HG02610 (cell line): ENCODE data around the gene CAPZB.

ENCODE experiments used
- ATAC-seq: cut with Tn5 transposase; IDR thresholded peaks from one replicate; pipeline ENCODE4 v1.9.1; 2021; ENCODE audit warnings: mild to moderate bottlenecking, moderate library complexity; ENCODE audit not compliant: unreplicated experiment

The CAPZB gene

DNA sequence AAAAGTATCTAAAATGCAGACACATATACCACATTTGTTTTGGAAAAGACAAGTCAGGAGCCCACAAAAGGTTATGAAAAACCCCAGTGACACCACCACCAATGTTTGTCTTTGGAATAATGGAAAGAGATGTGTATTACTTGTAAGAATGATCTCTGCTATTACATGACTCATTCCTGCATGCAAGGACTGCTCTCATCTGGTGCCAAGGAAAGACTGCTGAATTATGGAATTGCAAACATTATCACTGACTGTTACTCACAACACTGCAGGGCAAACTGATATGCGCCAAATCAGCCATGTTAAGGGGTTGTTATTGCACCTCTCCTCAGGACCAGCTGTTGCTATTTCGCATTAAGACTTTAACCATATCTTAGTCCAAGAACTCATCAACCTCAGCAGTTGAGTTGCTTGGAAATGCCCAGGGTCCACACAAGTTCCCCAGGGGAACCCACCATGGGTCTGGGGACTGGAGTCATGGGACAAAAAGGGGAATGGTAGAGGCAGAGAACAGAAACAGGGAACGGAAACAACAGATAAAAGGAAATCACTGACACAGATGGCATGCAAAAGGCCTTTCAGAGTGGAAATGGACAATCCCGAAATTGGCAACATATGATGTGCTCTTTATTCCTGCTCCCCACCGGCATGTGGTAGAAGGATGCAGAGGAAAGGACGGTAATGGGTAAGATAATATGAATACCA is 34.4 kb downstream of the CAPZB start:
- no peak for ATAC-seq

DNA sequence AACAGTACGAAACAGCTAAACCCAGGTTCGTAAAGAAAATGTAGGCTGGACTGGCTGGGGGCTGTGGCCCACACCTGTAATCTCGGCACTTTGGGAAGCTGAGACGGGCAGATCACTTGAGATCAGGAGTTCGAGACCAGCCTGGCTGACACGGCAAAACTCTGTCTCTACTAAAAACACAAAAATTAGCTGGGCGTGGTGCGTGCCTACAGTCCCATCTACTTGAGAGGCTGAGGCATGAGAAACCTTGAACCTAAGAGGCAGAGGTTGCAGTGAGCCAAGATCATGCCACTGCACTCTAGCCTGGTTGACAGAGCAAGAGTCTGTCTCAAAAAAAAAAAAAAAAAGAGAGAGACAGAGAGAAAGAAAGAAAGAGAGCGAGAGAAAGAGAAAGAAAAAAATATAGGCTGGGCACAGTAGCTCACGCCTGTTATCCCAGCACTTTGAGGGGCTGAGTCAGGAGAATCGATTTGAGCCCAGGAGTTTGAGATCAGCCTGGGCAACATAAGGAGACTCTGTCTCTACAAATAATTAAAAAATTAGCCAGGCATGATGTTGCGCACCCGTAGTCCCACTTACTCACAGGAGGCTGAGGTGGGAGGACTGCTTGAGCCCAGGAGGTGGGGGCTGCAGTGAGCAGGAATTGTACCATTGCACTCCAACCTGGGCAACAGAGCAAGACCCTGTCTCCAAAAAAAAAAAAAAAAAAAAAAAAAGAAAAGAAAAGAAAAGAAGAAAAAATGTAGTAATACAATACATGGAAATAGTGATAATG is 35.7 kb downstream of the CAPZB start:
- ATAC-seq = no peak

DNA sequence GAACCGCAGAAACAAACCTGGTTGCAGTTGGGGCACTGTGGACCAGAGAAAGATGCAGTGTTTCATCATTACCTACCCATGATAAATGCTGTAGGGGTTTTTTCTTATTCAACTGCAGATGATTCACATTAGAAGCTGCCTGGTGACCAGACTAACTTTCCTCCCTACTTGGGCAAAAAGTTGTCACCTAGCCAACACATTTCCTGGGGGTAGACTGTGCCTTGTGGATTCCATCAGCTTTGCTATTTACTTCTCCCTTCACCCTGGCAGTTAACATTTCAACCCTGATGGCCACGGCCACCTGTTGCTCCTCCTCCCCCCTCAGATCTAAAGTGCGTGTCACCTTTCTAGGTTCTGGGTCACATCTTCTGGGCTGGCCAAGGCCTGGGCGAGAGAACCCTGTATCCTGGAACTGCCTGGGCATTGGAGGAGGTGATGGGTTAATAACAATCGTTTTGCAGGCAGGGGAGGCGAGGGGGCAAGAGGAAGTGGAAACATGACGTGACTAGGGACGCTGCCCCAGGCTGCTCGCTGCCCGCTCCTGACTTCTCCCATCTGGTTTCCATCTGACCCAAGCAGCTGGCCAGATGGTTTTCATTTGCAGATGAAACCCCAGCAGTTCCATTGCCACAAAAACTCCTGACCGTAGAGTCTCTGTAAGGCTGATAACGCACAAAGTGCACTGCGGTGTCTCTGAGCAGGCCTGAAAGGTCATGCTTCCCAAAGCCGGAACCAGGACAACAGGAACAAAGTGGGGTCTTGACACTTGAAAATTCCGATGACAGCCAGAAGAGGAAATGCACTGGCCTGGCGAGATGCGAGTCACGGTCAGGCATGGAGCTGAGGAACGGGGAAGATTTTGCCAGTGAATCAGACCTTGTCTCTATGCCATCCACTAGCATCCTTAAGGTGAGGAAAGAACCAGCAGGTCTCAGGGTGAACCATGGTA is 36.6 kb downstream of the CAPZB start:
- no peak for ATAC-seq

DNA sequence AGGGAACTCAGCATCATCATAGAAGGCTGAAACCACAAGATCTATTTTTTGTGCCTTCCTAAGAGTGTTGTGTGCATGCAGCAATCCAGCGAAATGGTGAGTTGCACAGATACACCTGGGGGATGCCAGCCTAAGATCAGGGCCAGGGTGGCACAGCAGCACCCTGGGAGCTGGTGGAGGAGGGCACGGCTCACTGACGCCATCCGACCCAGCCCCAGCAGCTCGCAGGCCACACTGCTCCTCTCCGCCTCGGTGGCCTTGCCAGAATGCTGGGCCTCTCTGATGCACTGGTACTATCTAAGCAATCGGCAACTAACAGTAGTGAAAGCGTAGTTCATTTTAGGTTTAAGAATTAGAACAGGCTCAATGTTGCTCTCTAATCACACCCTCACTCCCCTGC is 37.8 kb downstream of the CAPZB start:
- no peak for ATAC-seq

DNA sequence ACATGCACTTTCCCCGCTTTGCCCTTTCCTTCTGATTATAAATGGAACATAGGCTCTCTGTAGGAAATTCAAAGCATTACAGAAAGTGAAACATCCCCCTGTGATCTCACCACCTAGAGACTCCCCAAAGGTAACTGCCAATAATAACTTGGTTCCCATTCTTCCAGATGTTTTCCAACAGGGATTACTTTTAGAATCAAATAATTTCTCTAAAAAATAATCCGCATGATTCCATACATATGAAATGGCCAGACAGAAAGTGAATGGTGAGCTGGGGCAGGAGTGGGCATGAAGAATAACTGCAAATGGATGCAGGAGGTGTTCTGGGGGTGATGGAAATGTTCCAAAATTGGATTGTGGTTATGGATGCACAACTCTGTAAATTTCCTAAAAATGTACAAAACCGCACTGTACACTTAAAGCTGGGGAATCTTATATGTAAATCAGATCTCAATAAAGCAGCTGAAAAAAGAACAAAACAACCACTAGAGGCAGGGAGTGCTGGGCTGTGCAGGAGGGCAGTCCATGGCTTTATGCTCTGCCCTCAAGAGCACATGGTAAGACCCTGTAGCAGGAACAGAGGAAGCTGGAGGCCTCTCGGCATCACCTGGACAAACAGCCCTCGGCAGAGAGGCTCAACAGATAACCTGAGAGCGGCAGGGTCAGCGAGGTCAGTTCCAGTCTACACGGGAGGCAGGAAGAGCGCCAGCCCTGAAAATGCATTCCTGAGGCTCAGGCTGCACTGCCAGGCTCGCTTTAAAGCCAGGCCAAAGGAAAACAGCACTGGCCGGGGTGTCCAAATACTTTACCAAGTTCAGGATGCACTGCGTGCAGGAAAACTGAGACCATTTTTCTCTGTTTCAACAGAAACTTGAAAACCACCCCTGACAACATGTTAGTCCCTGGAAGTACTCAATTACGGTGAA is 39.7 kb downstream of the CAPZB start:
- ATAC-seq = no peak

DNA sequence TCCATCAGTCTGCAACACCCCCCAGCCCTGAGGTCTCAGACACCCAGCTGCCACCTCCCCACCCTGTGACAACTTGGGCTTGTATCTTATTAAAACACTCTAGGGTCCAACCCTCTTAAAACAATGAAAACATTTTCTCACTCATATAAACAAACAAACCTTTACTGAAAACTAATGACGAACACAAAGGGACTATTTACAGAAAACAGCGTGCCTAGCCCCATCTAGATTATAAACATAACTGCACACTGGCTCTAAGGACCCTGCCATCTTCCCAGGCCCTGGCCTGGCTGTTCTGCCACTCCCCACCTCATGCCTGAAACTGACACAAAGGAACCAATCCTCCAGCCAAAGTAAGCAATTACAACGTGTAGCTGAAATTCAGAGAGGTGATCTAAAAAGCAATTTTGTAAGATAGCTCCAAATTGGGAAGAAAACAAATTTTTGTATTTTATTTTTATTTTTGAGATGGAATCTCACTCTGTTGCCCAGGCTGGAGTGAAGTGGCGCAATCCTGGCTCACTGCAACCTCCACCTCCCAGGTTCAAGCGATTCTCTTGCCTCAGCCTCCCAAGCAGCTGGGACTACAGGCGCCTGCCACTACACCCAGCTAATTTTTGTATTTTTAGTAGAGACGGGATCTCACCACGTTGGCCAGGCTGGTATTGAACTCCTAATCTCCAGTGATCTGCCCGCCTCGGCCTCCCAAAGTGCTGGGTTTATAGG is 40.9 kb downstream of the CAPZB start:
- no peak for ATAC-seq

DNA sequence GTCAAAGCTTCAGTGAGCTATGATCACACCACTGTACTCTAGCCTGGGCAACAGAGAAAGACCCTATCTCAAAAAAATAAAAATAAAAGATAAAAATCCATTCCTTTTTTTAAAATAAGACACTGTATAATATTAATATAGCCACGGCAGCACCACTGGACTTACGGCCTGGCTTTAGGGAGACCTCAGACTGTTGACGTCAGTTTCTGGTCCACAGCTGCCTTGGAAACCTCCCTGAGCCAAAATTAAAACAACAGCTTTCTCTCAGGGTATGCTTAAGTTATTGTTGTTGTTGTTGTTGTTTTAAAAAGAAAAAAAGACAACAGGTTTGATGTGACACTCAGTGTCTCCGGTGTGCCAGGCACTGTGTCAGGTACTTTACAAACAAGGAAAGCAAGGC is 42.0 kb downstream of the CAPZB start:
- no peak for ATAC-seq

DNA sequence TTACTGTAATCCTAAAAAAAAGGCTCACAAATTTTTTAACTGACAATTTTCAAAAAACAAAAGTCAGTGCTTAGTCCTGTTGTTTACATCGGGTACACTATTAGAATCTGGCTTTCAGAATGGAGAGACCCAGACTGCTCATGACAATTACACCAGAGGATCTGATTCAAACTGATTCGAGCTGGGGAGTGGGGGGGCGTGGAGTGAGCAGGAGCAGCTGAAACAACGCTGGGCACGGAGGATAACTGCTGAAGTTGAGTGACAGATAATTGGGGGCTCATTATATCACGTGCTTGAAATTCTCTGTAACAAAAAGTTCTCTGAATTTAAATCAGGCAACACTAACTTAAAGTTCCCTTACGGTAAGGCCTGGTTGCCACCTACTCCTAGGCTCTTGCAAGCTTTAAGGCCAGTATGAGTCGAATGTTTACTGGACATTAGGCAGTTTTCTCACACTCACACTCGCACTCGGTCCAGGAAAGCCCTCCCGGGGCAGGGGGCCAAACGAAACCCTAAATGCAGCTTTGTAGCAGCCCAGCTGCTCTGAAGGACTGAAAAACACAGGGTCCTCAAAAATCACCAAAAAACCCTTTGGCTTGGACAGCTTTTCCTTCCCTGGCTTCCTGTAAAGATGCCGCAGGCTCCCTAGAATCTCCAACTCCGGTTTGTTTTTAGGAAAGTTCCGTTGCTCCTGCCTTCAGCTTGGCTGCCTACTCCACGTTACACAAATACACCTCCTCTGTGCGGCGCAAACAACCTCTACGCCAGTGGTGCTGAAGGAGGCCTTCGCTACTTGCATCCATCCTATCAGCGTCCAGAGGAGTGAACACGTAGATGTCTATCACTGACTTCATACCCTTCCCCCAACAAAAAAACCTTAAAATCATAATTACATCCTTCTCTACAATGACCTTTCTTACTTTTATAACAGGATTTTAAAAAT is 42.9 kb downstream of the CAPZB start:
- no peak for ATAC-seq

DNA sequence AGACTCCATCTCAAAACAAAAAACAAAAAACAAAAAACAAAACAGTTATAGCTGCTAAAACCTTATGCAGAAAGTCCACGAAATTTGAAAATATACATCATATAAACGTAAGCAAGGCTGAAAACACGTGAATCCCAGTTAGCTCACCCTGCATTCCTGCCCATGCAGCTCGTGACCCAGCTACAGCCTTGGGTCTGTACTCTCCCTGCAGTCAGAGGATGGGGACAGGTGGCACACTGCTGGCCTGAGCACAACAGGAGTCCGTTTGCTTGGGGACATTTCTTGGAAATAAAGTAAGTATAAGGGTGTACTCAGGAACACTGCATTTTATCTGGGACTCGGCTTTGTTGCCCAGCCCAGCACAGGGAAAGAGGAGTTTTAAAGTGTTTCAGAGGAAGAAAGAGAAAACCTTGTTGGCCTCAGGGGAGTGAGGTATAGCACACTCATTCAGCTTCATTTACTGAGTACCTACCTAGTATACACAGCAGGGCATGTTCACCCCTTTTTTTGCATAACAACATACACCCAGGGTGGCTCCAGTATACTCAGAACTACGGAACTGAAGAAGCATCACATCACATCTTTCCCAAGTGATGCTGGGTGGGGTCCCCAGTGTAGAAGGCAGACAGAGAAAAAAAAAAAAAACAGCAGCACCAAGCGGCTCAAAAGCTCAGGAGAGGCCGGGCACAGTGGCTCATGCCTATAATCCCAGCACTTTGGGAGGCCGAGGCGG is 44.1 kb downstream of the CAPZB start:
- no peak for ATAC-seq

DNA sequence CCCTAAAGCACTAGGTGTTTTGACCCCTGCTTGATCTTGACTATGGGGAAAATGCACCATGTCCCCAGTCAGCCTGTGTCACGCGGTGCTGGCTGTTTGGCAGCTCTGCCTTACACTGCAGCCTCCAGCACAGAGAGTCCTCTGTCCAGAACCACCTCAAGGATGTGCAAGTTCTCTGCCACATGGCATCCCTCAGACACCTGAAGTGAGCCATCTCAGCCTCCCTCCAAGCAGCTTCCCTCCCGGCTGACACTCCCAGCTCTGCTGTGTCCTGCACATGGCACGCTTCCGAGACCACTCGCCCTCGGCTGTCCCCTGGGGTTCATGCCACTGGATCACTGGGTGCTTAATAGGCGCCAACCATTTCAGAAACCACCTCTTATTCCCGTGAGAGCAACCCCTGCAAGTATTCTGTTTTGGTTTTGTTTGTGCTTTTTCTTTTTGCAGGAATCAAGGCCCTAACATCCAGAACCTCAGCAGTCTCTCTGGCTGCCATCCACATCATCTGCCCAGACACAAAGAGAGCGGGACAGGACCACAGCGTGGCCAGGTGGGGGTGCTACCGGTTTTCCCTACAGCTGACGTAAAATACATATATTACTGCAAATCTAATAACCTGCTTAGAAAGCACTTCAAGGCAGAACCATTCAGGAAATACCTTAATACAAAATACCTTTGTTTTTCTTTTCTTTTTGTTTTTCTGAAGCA is 45.7 kb downstream of the CAPZB start:
- no peak for ATAC-seq

DNA sequence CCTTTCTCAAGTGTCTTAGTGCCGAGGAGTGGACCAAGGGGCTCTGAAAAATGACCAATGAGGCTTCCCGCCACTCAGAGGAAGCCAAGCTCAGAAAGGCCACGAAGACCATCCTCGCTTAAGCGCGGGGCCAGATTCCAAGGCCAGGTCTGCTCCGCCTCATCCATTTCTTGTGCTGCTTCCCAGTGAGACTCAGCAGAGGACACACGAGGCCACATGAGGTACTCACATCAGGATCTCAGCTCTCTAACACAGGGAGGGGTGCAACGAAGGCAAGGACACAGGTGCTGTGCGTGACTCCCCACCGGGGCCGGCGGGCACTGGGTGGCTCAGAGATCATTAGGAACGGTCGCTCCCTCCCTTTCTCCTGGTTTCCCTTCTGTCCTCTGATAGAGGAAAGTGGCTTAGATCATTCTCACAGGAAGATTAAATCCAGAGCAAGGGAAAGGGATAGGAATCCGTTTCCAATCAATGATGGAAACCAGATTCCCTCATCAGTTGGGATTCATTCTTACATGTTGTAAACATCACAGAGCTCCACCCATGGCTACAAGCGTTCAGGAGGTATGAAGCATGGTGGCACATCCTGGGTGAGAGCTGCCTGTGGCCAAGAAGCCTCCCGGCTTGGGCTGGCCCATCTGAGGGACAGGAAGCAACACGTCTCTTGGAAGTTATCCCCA is 46.7 kb downstream of the CAPZB start:
- no peak for ATAC-seq

DNA sequence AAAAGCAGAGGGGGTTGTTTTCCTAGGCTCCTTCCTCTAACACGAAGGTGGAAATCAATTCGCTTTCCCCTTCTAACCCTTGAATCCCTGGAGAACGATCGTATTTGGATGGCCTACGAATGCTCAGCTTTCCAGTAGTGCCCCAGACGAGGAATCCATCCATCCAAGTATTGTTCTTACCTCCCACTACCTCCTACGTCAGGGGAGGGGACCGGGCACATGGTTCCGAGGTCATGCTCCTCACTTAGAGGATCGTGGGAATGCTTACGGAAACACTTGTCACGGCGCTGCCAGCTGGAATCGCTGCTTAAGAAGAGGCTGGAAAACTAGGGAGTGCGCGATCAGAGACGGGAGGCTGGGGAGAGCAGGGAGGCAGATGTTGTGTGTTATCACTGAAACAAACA is 47.4 kb downstream of the CAPZB start:
- no peak for ATAC-seq

DNA sequence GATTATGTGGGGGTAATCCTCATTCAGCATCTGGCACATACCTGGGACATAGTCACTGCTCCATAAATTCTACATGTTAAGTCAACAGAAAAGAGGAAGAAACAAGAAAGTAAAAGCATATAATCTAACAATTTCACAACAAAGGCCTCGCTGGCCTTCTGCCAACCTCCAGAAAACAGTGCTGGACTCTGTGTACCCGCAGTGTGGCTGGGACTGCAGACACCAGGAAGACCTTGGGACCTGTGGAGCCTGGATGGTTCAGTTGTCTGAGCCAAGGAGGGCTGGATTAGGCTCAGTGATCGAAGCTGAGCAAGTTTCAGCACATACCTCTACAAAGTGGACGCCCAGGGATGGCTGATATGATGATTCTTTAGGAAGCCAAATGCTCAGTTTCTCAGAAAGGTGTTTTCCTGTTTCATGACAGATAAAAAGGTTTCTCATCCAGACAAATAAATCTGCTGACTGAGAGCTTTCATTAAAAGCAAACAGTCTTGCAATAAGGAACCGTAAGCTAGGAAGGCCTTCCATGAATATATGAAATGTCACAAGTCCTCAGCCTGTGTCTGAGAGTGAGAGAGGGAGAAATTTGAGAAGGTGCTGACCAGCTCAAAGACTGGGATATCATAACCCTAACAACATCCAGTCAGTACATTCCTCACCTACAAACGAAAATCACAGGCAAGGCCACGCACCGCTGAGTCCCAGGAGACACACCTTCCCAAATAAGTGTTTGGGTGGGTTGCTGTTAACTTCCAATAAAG is 48.4 kb downstream of the CAPZB start:
- no peak for ATAC-seq

DNA sequence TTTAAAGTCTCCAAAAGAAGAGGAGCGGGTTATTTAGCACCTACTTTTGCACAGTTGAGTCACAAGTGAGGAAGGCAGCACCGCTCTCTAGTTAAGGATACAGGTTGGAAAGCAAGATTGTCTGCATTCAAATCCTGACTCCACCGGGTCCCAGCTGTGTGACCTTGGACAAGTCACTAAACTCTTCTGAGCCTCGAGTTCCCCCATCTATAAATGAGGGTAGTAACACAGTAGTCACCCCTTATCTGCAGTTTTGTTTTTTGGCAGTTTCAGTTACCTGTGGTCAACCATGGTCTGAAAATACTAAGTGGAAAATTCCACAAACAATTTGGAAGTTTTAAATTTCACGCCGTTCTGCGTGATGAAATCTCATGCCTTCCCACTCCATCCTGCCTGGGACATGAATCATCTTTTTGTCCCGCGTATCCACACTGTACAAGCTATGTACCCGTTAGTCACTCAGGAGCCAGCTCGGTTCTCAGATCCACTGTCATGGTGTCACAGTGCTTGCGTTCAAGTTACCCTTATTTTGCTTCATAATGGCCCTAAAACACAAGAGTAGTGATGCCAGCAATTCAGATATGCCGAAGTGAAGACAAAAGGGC is 49.4 kb downstream of the CAPZB start:
- ATAC-seq = no peak

DNA sequence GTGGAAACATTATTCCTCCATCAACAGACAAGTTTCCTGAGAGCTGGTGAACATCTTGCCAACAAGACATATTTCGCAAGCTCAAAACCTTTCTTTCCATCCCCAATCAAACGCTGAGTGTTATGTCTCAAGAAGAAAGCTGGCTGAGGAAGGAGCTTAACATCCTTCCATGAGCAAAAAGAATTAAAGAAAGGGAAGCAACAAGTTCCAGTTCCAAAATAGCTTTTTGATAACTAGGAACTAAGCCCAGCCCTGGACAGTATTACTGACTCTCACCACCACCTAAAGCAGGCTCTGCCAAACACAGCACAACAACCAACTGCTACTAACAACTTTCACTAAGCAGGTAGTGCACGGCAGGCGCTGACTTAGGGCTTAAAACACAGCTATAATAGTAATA is 50.2 kb downstream of the CAPZB start:
- no peak for ATAC-seq

DNA sequence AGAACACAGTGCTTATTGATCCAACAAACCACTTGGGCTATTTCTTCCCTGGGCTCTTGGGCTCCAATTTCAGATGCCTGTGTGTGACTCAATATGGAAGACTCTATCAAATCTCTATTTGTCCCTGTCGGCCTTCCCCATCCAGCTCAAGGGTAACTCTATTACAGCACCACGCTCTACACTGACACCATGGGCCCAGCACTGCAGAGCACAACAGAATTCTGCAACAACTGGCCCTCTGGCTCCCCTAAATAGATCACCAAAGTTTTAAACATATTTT is 51.7 kb downstream of the CAPZB start:
- no peak for ATAC-seq
